Astrocyte of the cerebellum (primary cell): ENCODE data around the gene CNTN6.

Experiments
- DNase-seq: peaks from one replicate; pipeline ENCODE4 v3.0.0-alpha.2; 2011; ENCODE audit warnings: low read depth
- H3K4me3 ChIP-seq: 2 replicates; pipeline ENCODE4 v1.5.1; 2011; ENCODE audit warnings: mild to moderate bottlenecking, low read depth, low read length, moderate library complexity
- CTCF ChIP-seq: IDR thresholded peaks from 2 replicates; pipeline ENCODE4 v1.5.1; 2012; ENCODE audit warnings: low read length, low read depth, moderate library complexity, mild to moderate bottlenecking; ENCODE audit errors: missing control alignments
- in situ Hi-C: cut with HindIII; loops from 2 replicates; pipeline ENCODE4 v1.10.0; 2017; ENCODE audit warnings: low sequenced_read_pairs

Gene CNTN6

DNA sequence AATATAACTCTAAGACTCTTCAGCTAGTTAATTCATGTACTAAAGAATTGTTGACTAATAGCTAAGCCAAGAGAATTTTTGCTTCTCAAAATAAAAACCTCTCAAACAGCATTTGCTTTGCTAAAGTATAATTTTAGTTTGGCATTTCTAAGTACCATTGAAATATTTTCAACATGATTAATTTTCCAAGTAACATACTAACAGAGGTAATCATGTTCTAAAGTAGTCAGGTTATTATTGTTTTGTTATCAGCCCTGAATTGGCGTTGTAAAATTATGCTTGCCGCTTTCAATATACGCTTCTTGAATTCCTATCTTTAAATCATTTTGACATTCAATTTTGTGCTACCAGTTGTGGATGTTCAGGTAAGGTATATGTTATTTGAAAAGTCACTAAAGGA, 134.3 kb downstream of the CNTN6 start:
- in situ Hi-C loops: no loop called here
- no peak for TF ChIP-seq CTCF
- no peak overlapping the region for H3K4me3 ChIP-seq
- no peak for DNase-seq

- in situ Hi-C loops: no loop called here
- TF ChIP-seq CTCF: no peak
- no peak overlapping the region for H3K4me3 ChIP-seq
- no peak for DNase-seq
Observed at GRCh38 chr3:1228289-1228688, 135.5 kb downstream of the CNTN6 start.

DNA sequence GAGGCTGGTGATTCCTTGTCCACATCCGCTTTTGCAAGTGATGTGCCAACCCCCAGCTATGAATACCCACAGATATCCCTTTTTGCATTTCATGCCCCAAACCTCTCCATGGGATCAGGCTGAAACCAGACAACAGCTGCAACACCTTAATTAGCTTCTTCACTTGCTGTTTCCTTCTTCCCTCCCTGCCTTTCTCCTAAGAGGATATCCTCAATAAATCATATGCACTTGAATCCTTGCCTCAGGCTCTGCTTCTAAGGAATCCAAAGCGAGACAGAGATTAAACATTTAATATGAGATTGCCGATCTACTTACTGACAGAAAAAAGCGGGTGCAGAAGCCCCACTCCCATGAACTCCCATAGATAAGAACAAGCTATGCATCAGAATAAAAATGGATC, 138.1 kb downstream of the CNTN6 start:
- DNase-seq: no peak
- TF ChIP-seq CTCF: no peak
- H3K4me3 ChIP-seq: no peak overlapping the region
- in situ Hi-C loops: no loop called here

GRCh38 chr3:1232276-1232675, 139.5 kb downstream of the CNTN6 start:
- DNase-seq: no peak
- H3K4me3 ChIP-seq: no peak overlapping the region
- TF ChIP-seq CTCF: no peak
- in situ Hi-C loops: no loop called here

- H3K4me3 ChIP-seq: no peak overlapping the region
- DNase-seq: no peak
- TF ChIP-seq CTCF: no peak
- in situ Hi-C loops: no loop called here
Observed at GRCh38 chr3:1235526-1236120, 142.8 kb downstream of the CNTN6 start.

GRCh38 chr3:1251282-1252060, 158.6 kb downstream of the CNTN6 start:
- no peak for DNase-seq
- in situ Hi-C loops: no loop called here
- no peak for TF ChIP-seq CTCF
- H3K4me3 ChIP-seq: no peak overlapping the region

- TF ChIP-seq CTCF: no peak
- DNase-seq: no peak
- H3K4me3 ChIP-seq: no peak overlapping the region
- in situ Hi-C loops: no loop called here
Observed at GRCh38 chr3:1252061-1252430, 159.2 kb downstream of the CNTN6 start.
